GM12878 (cell line): ENCODE data around the gene ZFR. TPM values are rescaled to one million over a fixed set of nuclear protein-coding genes. Genes with fewer than 3 reads are reported as not detected.

Source experiments
- ATAC-seq: fragments of 200-7000 bp; cut with Tn5 transposase; 3 replicates; pipeline ENCODE4 v1.9.1; 2020; ENCODE audit warnings: mild to moderate bottlenecking, moderate library complexity
- BruUV-seq: library from RNA; stranded (reverse); fragments of 400-500 nt; replicated peaks from 2 replicates; lab custom pipeline; 2021; lab: Mats Ljungman, UMichigan
- CTCF ChIA-PET: fragments of 300-600 bp; sonication (Branson Sonifier 250); formaldehyde crosslinking; extraction: SDS; loops from one replicate; lab custom pipeline; 2021; ENCODE audit warnings: inconsistent platforms; lab: Yijun Ruan, JAX
- POLR2A ChIA-PET: fragments of 350-600 bp; formaldehyde crosslinking; extraction: SDS; loops from one replicate; lab custom pipeline; 2021; ENCODE audit warnings: inconsistent platforms; lab: Charles Lee
- RAD21 ChIA-PET: fragments of 300-600 bp; sonication (Branson Sonifier 250); formaldehyde crosslinking; loops from one replicate; lab custom pipeline; 2023; ENCODE audit warnings: antibody characterized with exemption; ENCODE audit not compliant: unreplicated experiment; lab: Charles Lee
- SMC1A ChIA-PET: fragments of 300-600 bp; sonication (Branson Sonifier 250); formaldehyde crosslinking; loops from one replicate; lab custom pipeline; 2023; ENCODE audit not compliant: unreplicated experiment, uncharacterized antibody; lab: Charles Lee
- DNase-seq: peaks from one replicate; pipeline ENCODE4 v3.0.0-alpha.2; 2011; ENCODE audit warnings: low read depth, low spot score
- FAIRE-seq: peaks from 3 replicates; lab custom pipeline; 2011; peaks lifted over from hg19 to GRCh38; lab: Jason Lieb, UNC
- H2AFZ ChIP-seq: 2 replicates; pipeline ENCODE4 v1.6.0; 2011; ENCODE audit warnings: low read depth, low read length, control low read depth; ENCODE audit not compliant: control insufficient read depth
- H3K27ac ChIP-seq: 2 replicates; pipeline ENCODE4 v1.5.1; 2011; ENCODE audit warnings: control low read depth; ENCODE audit not compliant: control insufficient read depth, insufficient read depth
- H3K27me3 ChIP-seq, 2 experiments: replicated peaks in 1 of 2; 2 replicates each; pipeline versions ENCODE4 v1.6.0 to v1.6.1; 2011; ENCODE audit warnings: low read length in 1 of 2; ENCODE audit not compliant: control insufficient read depth in 2 of 2, insufficient read depth in 2 of 2
- H3K36me3 ChIP-seq, 2 experiments: 2 replicates each; pipeline ENCODE4 v1.5.1; 2011; ENCODE audit warnings: low read length in 1 of 2; ENCODE audit not compliant: control insufficient read depth in 2 of 2, insufficient read depth in 2 of 2
- H3K4me1 ChIP-seq: 2 replicates; pipeline ENCODE4 v1.6.1; 2011; ENCODE audit warnings: mild to moderate bottlenecking, low read length, moderate library complexity, mixed read lengths; ENCODE audit not compliant: control insufficient read depth, insufficient read depth
- H3K4me2 ChIP-seq: 2 replicates; pipeline ENCODE4 v1.6.0; 2011; ENCODE audit warnings: control low read depth; ENCODE audit not compliant: control insufficient read depth, insufficient read depth
- H3K4me3 ChIP-seq: fragments of 200-600 bp; sonication (generic); 2 replicates; pipeline ENCODE4 v1.5.1; 2016
- H3K79me2 ChIP-seq: 2 replicates; pipeline ENCODE4 v1.6.0; 2011; ENCODE audit warnings: low read length; ENCODE audit not compliant: control insufficient read depth, insufficient read depth
- H3K9ac ChIP-seq: 2 replicates; pipeline ENCODE4 v1.8.0; 2011; ENCODE audit warnings: low read length, control low read depth, mixed read lengths; ENCODE audit not compliant: control insufficient read depth, insufficient read depth
- H3K9me3 ChIP-seq: replicated peaks from 3 replicates; pipeline ENCODE4 v1.5.1; 2011; ENCODE audit warnings: mild to moderate bottlenecking, low read length; ENCODE audit not compliant: control insufficient read depth, insufficient read depth
- H4K20me1 ChIP-seq: 2 replicates; pipeline ENCODE4 v1.6.0; 2011; ENCODE audit not compliant: control insufficient read depth, insufficient read depth
- ASH2L ChIP-seq: fragments of 300-600, 200-600 bp; sonication (generic); IDR thresholded peaks from 2 replicates; pipeline ENCODE4 v1.6.1; 2017; ENCODE audit warnings: low read depth, mild to moderate bottlenecking, borderline replicate concordance
- ATF7 ChIP-seq: fragments of 450-650 bp; IDR thresholded peaks from 2 replicates; pipeline ENCODE4 v1.6.1; 2016; ENCODE audit warnings: low read depth, mild to moderate bottlenecking
- BMI1 ChIP-seq: fragments of 450-650 bp; IDR thresholded peaks from 2 replicates; pipeline ENCODE4 v1.6.1; 2016; ENCODE audit warnings: mild to moderate bottlenecking, moderate library complexity, borderline replicate concordance
- CHD2 ChIP-seq: IDR thresholded peaks from 2 replicates; pipeline ENCODE4 v1.6.1; 2011; ENCODE audit warnings: low read depth, low read length, improper control_type of control experiment, borderline replicate concordance
- MYB ChIP-seq: fragments of 150-350 bp; IDR thresholded peaks from 2 replicates; pipeline ENCODE4 v1.6.1; 2014; ENCODE audit warnings: mild to moderate bottlenecking, low read depth, low read length, borderline replicate concordance
- RAD21 ChIP-seq: IDR thresholded peaks from 2 replicates; pipeline ENCODE4 v1.6.1; 2011; ENCODE audit warnings: mild to moderate bottlenecking, low read depth, low read length, moderate library complexity; ENCODE audit not compliant: insufficient read depth
- RFX5 ChIP-seq: IDR thresholded peaks from 2 replicates; pipeline ENCODE4 v1.6.1; 2011; ENCODE audit warnings: low read depth, low read length, improper control_type of control experiment
- SRF ChIP-seq, 2 experiments: IDR thresholded peaks; 2 replicates each; pipeline ENCODE4 v1.6.1; 2011; ENCODE audit warnings: low read depth in 2 of 2, low read length in 2 of 2, mild to moderate bottlenecking in 1 of 2, moderate library complexity in 1 of 2
- ZNF24 ChIP-seq: fragments of 450-650 bp; IDR thresholded peaks from 2 replicates; pipeline ENCODE4 v1.6.1; 2017; ENCODE audit warnings: antibody characterized with exemption, mild to moderate bottlenecking
- WGBS: methylation state at CpG from one replicate; pipeline ENCODE4 v1.1.6; 2016; ENCODE audit warnings: low lambda C conversion rate; ENCODE audit not compliant: insufficient replicate concordance, insufficient coverage; ENCODE audit errors: missing lambda C conversion rate; 5-methylcytosine and 5-hydroxymethylcytosine counted together
- in situ Hi-C: fragments of 300-500 bp; cut with MboI; formaldehyde crosslinking; loops from 9 replicates; pipeline ENCODE4 v1.14.3; 2018; ENCODE audit warnings: mixed read lengths
- intact Hi-C: fragments of 100-400 bp; cut with micrococcal nuclease; formaldehyde crosslinking; loops from one replicate; pipeline ENCODE4 v1.14.2; 2022; ENCODE audit not compliant: unreplicated experiment
- polyA plus RNA-seq, 11 experiments: library from polyadenylated mRNA; depleted of rRNA in 4 of 11; unstranded in 6 of 11; stranded (reverse) in 5 of 11; fragments of >200 nt; fragmentation: Nextera tagmentation in 4 of 11; fragmentation: Illumina TruSeq in 1 of 11; extraction: Ambion mirVana in 4 of 11; extraction: Trizol in 1 of 11; gene quantifications; 1 replicate in 1 of 11; 2 replicates in 10 of 11; pipeline versions ENCODE4 v1.2.1 to v1.2.3, GENCODE V29; 2011 to 2016; ENCODE audit warnings: inconsistent platforms in 2 of 11, missing spikeins in 2 of 11, low read depth in 1 of 11
- total RNA-seq, 4 experiments: library from RNA; depleted of rRNA in 3 of 4; stranded (reverse); fragments of >200 nt in 3 of 4; fragmentation: Illumina TruSeq in 1 of 4; extraction: Trizol in 1 of 4; gene quantifications; 2 replicates each; pipeline versions ENCODE4 v1.2.1 to v1.2.3, GENCODE V29; 2013 to 2021
- TF ChIP-seq, protein P1 (sequence below): fragments of 450-650 bp; IDR thresholded peaks from 2 replicates; pipeline ENCODE4 v1.6.1; 2017; ENCODE audit warnings: mild to moderate bottlenecking, moderate library complexity
- TF ChIP-seq, protein P2 (sequence below): IDR thresholded peaks from 2 replicates; pipeline ENCODE4 v1.6.1; 2012; ENCODE audit warnings: low read depth, low read length, improper control_type of control experiment
- TF ChIP-seq, protein P3 (sequence below): IDR thresholded peaks from 2 replicates; pipeline ENCODE4 v1.6.1; 2012; ENCODE audit warnings: mild to moderate bottlenecking, low read depth, low read length
- TF ChIP-seq, protein P4 (sequence below): fragments of 150-350 bp; IDR thresholded peaks from 2 replicates; pipeline ENCODE4 v1.6.1; 2014; ENCODE audit warnings: mild to moderate bottlenecking, low read depth, low read length

Gene ZFR
- total and polyA plus RNA-seq, 10 of the 15 experiments (the other 5 are each of a cell fraction or from before 2014, with no cell fraction given): 33.7 to 90.6 (median 72.9) TPM

DNA sequence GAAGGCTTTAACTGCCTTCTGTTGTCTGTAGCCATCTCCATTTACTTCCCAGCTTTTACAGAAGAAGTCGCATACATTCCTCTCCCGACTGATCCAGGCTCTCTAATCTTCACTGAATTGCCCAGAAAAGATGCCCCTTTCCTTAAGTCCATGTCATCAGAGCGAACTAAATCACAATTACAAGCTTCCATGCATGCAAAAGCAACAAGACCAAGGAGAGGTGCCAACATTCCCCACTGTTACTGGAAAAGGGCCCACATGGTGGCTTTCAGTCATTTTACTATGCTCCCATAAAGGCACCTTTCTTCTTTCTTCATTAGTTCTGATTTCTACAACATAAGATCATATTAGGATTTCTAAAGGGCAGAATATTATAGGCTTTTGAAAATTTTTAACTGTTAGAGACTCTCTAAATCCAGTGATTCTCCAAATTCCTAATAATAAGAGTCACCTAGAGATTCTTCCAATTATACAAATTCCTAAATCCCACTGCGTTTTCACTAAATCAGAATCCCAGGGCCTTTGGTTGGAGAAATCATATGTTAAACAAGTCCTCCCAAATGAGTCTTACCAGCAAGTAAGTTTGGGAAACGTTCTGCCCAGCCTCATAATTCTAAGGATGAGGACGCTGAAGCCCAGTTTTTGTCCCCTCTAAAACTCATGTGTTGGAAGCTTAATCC lies 17.0 kb upstream of the ZFR start:
- POLR2A ChIA-PET: no interaction called here
- ATAC-seq (no peak), FAIRE-seq (no peak), DNase-seq (no peak)
- H3K4me2 ChIP-seq: no peak overlapping the region
- CTCF ChIA-PET: no interaction called here
- H2AFZ ChIP-seq: no peak overlapping the region
- WGBS: 42% methylated on average over 6 of the region's 6 CpGs
- no peak overlapping the region for H3K27ac ChIP-seq
- SMC1A ChIA-PET: no interaction called here
- H4K20me1 ChIP-seq: no peaks in the 10 kb centered on the region
- H3K27me3 ChIP-seq: no peaks in the 10 kb centered on the region
- no peak overlapping the region for H3K9ac ChIP-seq
- H3K4me3 ChIP-seq: no peak overlapping the region
- in situ Hi-C loops (loop anchor here (25.0 kb wide), 1 partner anchor 476 kb away; no protein-coding TSS in a partner anchor), intact Hi-C loops (no loop called here)
- no peaks in the 10 kb centered on the region for H3K4me1 ChIP-seq
- H3K9me3 ChIP-seq: no peaks in the 10 kb centered on the region; the same call in 2 of the 3 replicates
- H3K79me2 ChIP-seq: no peaks in the 10 kb centered on the region
- no TSS peak for BruUV-seq
- no peaks in the 10 kb centered on the region for H3K36me3 ChIP-seq
- RAD21 ChIA-PET: no interaction called here
- no peak for TF ChIP-seq MYB
- TF ChIP-seq ATF7: no peak
- TF ChIP-seq, protein P1, sequence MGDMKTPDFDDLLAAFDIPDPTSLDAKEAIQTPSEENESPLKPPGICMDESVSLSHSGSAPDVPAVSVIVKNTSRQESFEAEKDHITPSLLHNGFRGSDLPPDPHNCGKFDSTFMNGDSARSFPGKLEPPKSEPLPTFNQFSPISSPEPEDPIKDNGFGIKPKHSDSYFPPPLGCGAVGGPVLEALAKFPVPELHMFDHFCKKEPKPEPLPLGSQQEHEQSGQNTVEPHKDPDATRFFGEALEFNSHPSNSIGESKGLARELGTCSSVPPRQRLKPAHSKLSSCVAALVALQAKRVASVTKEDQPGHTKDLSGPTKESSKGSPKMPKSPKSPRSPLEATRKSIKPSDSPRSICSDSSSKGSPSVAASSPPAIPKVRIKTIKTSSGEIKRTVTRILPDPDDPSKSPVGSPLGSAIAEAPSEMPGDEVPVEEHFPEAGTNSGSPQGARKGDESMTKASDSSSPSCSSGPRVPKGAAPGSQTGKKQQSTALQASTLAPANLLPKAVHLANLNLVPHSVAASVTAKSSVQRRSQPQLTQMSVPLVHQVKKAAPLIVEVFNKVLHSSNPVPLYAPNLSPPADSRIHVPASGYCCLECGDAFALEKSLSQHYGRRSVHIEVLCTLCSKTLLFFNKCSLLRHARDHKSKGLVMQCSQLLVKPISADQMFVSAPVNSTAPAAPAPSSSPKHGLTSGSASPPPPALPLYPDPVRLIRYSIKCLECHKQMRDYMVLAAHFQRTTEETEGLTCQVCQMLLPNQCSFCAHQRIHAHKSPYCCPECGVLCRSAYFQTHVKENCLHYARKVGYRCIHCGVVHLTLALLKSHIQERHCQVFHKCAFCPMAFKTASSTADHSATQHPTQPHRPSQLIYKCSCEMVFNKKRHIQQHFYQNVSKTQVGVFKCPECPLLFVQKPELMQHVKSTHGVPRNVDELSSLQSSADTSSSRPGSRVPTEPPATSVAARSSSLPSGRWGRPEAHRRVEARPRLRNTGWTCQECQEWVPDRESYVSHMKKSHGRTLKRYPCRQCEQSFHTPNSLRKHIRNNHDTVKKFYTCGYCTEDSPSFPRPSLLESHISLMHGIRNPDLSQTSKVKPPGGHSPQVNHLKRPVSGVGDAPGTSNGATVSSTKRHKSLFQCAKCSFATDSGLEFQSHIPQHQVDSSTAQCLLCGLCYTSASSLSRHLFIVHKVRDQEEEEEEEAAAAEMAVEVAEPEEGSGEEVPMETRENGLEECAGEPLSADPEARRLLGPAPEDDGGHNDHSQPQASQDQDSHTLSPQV: no peak
- TF ChIP-seq, protein P2, sequence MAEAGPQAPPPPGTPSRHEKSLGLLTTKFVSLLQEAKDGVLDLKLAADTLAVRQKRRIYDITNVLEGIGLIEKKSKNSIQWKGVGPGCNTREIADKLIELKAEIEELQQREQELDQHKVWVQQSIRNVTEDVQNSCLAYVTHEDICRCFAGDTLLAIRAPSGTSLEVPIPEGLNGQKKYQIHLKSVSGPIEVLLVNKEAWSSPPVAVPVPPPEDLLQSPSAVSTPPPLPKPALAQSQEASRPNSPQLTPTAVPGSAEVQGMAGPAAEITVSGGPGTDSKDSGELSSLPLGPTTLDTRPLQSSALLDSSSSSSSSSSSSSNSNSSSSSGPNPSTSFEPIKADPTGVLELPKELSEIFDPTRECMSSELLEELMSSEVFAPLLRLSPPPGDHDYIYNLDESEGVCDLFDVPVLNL: no peak
- TF ChIP-seq CHD2: no peak
- TF ChIP-seq ASH2L: no peak
- no peak for TF ChIP-seq BMI1
- no peak for TF ChIP-seq SRF (IDR thresholded peaks at IDR 0.05; ENCODE audit: low read depth in 2 of 2, low read length in 2 of 2)
- TF ChIP-seq, protein P3, sequence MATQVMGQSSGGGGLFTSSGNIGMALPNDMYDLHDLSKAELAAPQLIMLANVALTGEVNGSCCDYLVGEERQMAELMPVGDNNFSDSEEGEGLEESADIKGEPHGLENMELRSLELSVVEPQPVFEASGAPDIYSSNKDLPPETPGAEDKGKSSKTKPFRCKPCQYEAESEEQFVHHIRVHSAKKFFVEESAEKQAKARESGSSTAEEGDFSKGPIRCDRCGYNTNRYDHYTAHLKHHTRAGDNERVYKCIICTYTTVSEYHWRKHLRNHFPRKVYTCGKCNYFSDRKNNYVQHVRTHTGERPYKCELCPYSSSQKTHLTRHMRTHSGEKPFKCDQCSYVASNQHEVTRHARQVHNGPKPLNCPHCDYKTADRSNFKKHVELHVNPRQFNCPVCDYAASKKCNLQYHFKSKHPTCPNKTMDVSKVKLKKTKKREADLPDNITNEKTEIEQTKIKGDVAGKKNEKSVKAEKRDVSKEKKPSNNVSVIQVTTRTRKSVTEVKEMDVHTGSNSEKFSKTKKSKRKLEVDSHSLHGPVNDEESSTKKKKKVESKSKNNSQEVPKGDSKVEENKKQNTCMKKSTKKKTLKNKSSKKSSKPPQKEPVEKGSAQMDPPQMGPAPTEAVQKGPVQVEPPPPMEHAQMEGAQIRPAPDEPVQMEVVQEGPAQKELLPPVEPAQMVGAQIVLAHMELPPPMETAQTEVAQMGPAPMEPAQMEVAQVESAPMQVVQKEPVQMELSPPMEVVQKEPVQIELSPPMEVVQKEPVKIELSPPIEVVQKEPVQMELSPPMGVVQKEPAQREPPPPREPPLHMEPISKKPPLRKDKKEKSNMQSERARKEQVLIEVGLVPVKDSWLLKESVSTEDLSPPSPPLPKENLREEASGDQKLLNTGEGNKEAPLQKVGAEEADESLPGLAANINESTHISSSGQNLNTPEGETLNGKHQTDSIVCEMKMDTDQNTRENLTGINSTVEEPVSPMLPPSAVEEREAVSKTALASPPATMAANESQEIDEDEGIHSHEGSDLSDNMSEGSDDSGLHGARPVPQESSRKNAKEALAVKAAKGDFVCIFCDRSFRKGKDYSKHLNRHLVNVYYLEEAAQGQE: no peak
- TF ChIP-seq ZNF24: no peak
- no peak for TF ChIP-seq RAD21
- TF ChIP-seq, protein P4, sequence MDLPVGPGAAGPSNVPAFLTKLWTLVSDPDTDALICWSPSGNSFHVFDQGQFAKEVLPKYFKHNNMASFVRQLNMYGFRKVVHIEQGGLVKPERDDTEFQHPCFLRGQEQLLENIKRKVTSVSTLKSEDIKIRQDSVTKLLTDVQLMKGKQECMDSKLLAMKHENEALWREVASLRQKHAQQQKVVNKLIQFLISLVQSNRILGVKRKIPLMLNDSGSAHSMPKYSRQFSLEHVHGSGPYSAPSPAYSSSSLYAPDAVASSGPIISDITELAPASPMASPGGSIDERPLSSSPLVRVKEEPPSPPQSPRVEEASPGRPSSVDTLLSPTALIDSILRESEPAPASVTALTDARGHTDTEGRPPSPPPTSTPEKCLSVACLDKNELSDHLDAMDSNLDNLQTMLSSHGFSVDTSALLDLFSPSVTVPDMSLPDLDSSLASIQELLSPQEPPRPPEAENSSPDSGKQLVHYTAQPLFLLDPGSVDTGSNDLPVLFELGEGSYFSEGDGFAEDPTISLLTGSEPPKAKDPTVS: no peak
- no peak for TF ChIP-seq RFX5
